Measurements from ENCODE around the gene NT5C1B. TPM values are rescaled to one million over a fixed set of nuclear protein-coding genes. Genes with fewer than 3 reads are reported as not detected.
A peak's percentile ranks its signal among the peaks of the same experiment; 100 is the strongest.

NT5C1B gene
- polyA plus RNA-seq, 2 of the 4 experiments (the other 2 are of a cell fraction) = not detected

- no peak for FAIRE-seq
- no peaks in the 10 kb centered on the region for H3K4me1 ChIP-seq
- POLR2A ChIA-PET = no interaction called here
- H3K27ac ChIP-seq = no peak overlapping the region
- no peak for DNase-seq (ENCODE audit: low read depth in 1 of 2, low spot score in 1 of 2)
- ATAC-seq = no peak
- no peaks in the 10 kb centered on the region for H3K9me3 ChIP-seq
- H3K4me3 ChIP-seq = no peak overlapping the region
- CTCF ChIA-PET = interaction anchor here (1.0 kb wide), 2 partner anchors 18 to 23 kb away, joined by 3 read pairs; no protein-coding TSS in a partner anchor
- 43% methylated on average over 3 of the region's 3 CpGs for WGBS (ENCODE audit: missing lambda C conversion rate)
- TF ChIP-seq RCOR1 (IDR thresholded peaks at IDR 0.05; ENCODE audit: low read depth, low read length) = no peak
- no peak for TF ChIP-seq NFE2L2 (conservative IDR thresholded peaks at IDR 0.05; ENCODE audit: low read length)
- no peak for TF ChIP-seq EHF (CRISPR knock-in tag; IDR thresholded peaks at IDR 0.05)
- no peak for TF ChIP-seq MAZ (IDR thresholded peaks at IDR 0.05; ENCODE audit: borderline replicate concordance, low read depth, low read length)
- no peak for TF ChIP-seq HEYL (CRISPR knock-in tag; IDR thresholded peaks at IDR 0.05)
- no peak overlapping the region for H3K4me2 ChIP-seq
Observed at GRCh38 chr2:18544171-18544570, 45.2 kb downstream of the NT5C1B start.

GRCh38 chr2:18540872-18541271 lies 48.5 kb downstream of the NT5C1B start:
- Histone ChIP-seq H3K9me3 (no peaks in the 10 kb centered on the region), H3K27ac (no peak overlapping the region), H3K4me2 (no peak overlapping the region), H3K4me1 (no peaks in the 10 kb centered on the region), H3K4me3 (no peak overlapping the region)
- 71% methylated on average over 2 of the region's 2 CpGs for WGBS (ENCODE audit: missing lambda C conversion rate)
- POLR2A ChIA-PET = no interaction called here
- CTCF ChIA-PET = interaction anchor here (0.9 kb wide), 1 partner anchor 21 kb away, joined by 3 read pairs; no protein-coding TSS in a partner anchor
- ATAC-seq (no peak), DNase-seq (ENCODE audit: low read depth in 1 of 2, low spot score in 1 of 2) (no peak), FAIRE-seq (peak; percentile 46)
- TF ChIP-seq EP300 (IDR thresholded peaks at IDR 0.05) (no peak), BCL3 (IDR thresholded peaks at IDR 0.05) (no peak), ZNF302 (CRISPR knock-in tag; IDR thresholded peaks at IDR 0.05) (no peak), NFE2L2 (conservative IDR thresholded peaks at IDR 0.05; ENCODE audit: low read length) (no peak), HOXA7 (CRISPR knock-in tag; IDR thresholded peaks at IDR 0.05) (no peak), MAX (IDR thresholded peaks at IDR 0.05) (no peak), ZC3H11A (IDR thresholded peaks at IDR 0.05) (no peak), E2F6 (IDR thresholded peaks at IDR 0.05; ENCODE audit: borderline replicate concordance, low read depth) (no peak), HDAC2 (IDR thresholded peaks at IDR 0.05) (no peak), HMGXB4 (CRISPR knock-in tag; IDR thresholded peaks at IDR 0.05; ENCODE audit: borderline replicate concordance) (no peak), RARB (CRISPR knock-in tag; IDR thresholded peaks at IDR 0.05) (no peak), EHMT2 (IDR thresholded peaks at IDR 0.05; ENCODE audit: low read depth) (no peak), GATA3 (IDR thresholded peaks at IDR 0.05; ENCODE audit: borderline replicate concordance) (no peak), HEYL (CRISPR knock-in tag; IDR thresholded peaks at IDR 0.05) (no peak), POLR2AphosphoS2 (conservative IDR thresholded peaks at IDR 0.05; ENCODE audit: low read length) (no peak)

GRCh38 chr2:18536697-18537096 lies 52.7 kb downstream of the NT5C1B start:
- no peak overlapping the region for H3K27ac ChIP-seq
- no peaks in the 10 kb centered on the region for H3K9me3 ChIP-seq
- ATAC-seq = no peak
- ChIA-PET POLR2A (no interaction called here), CTCF (interaction anchor here (1.1 to 1.9 kb wide), 2 partner anchors 12 to 16 kb away, joined by 3 to 6 read pairs; no protein-coding TSS in a partner anchor)
- DNase-seq (ENCODE audit: low read depth in 1 of 2, low spot score in 1 of 2) = no peak
- WGBS (ENCODE audit: missing lambda C conversion rate) = 29% methylated on average over 1 of the region's 1 CpG
- H3K4me3 ChIP-seq = no peak overlapping the region
- FAIRE-seq = no peak
- TF ChIP-seq ZNF302 (CRISPR knock-in tag; IDR thresholded peaks at IDR 0.05) (no peak), SREBF2 (IDR thresholded peaks at IDR 0.05) (no peak), CEBPB (IDR thresholded peaks at IDR 0.05) (no peak), POLR2AphosphoS2 (conservative IDR thresholded peaks at IDR 0.05; ENCODE audit: low read length) (no peak), CHD4 (IDR thresholded peaks at IDR 0.05; ENCODE audit: borderline replicate concordance) (no peak), CHD2 (IDR thresholded peaks at IDR 0.05; ENCODE audit: low read length, partially characterized antibody) (no peak), ZFP36 (IDR thresholded peaks at IDR 0.05; ENCODE audit: borderline replicate concordance, partially characterized antibody) (no peak), MAZ (IDR thresholded peaks at IDR 0.05; ENCODE audit: borderline replicate concordance, low read depth, low read length) (no peak), EHF (CRISPR knock-in tag; IDR thresholded peaks at IDR 0.05) (no peak), POLR2A (IDR thresholded peaks at IDR 0.05; ENCODE audit: low read length) (no peak), EP300 (IDR thresholded peaks at IDR 0.05) (no peak), TFCP2L1 (CRISPR knock-in tag; IDR thresholded peaks at IDR 0.05) (no peak)
- no peak overlapping the region for H3K4me2 ChIP-seq
- no peaks in the 10 kb centered on the region for H3K4me1 ChIP-seq

Data from A549 (cell line).